BLaER1 (cell line): ENCODE measurements around the gene TES.
"Not testable (repeated sequence)": the region's sequence is repeated elsewhere in the genome, so short reads cannot be mapped to it uniquely, and the experiment has no call there.

ENCODE experiments used
- H3K27ac ChIP-seq: shearing (Covaris generic); formaldehyde crosslinking; 2 replicates; pipeline ENCODE4 v1.8.1; 2022
- H3K27me3 ChIP-seq: shearing (Covaris generic); formaldehyde crosslinking; 2 replicates; pipeline ENCODE4 v1.8.1; 2022
- H3K36me3 ChIP-seq: shearing (Covaris generic); formaldehyde crosslinking; 2 replicates; pipeline ENCODE4 v1.8.1; 2022
- H3K4me1 ChIP-seq: shearing (Covaris generic); formaldehyde crosslinking; 2 replicates; pipeline ENCODE4 v1.8.1; 2022
- H3K4me2 ChIP-seq: shearing (Covaris generic); formaldehyde crosslinking; 2 replicates; pipeline ENCODE4 v1.8.1; 2022
- H3K4me3 ChIP-seq: shearing (Covaris generic); formaldehyde crosslinking; 2 replicates; pipeline ENCODE4 v1.8.1; 2022
- H3K9ac ChIP-seq: shearing (Covaris generic); formaldehyde crosslinking; 2 replicates; pipeline ENCODE4 v1.8.1; 2022
- H3K9me3 ChIP-seq: shearing (Covaris generic); formaldehyde crosslinking; 2 replicates; pipeline ENCODE4 v1.8.1; 2022
- H4K20me1 ChIP-seq: shearing (Covaris generic); formaldehyde crosslinking; 2 replicates; pipeline ENCODE4 v1.8.1; 2022
- Cebpa-rat ChIP-seq: shearing (Covaris generic); IDR thresholded peaks from 2 replicates; pipeline ENCODE4 v1.8.1; 2022

TES gene

GRCh38 chr7:116171094-116171493, 39.2 kb upstream of the TES start:
- no peaks in the 10 kb centered on the region for H3K4me1 ChIP-seq
- H3K36me3 ChIP-seq, result no peaks in the 10 kb centered on the region
- no peak overlapping the region for H3K4me3 ChIP-seq
- no peak for TF ChIP-seq Cebpa-rat
- H4K20me1 ChIP-seq, result no peaks in the 10 kb centered on the region
- no peak overlapping the region for H3K4me2 ChIP-seq
- H3K27ac ChIP-seq, result no peak overlapping the region
- no peak overlapping the region for H3K9ac ChIP-seq
- no peaks in the 10 kb centered on the region for H3K27me3 ChIP-seq
- peaks cover 4% of the 10 kb centered on the region; the same call in 1 of the 2 replicates for H3K9me3 ChIP-seq

GRCh38 chr7:116172353-116172752, 38.0 kb upstream of the TES start:
- TF ChIP-seq Cebpa-rat, result no peak
- no peak overlapping the region for H3K4me3 ChIP-seq
- no peaks in the 10 kb centered on the region for H4K20me1 ChIP-seq
- peaks cover 4% of the 10 kb centered on the region; the same call in 1 of the 2 replicates for H3K9me3 ChIP-seq
- H3K9ac ChIP-seq, result no peak overlapping the region
- no peaks in the 10 kb centered on the region for H3K36me3 ChIP-seq
- H3K27me3 ChIP-seq, result no peaks in the 10 kb centered on the region
- no peak overlapping the region for H3K27ac ChIP-seq
- H3K4me1 ChIP-seq, result no peaks in the 10 kb centered on the region
- H3K4me2 ChIP-seq, result no peak overlapping the region

GRCh38 chr7:116173051-116174028, 37.0 kb upstream of the TES start:
- Histone ChIP-seq H3K9me3 (peaks cover 4% of the 10 kb centered on the region; the same call in 1 of the 2 replicates), H3K9ac (no peak overlapping the region), H3K4me2 (no peak overlapping the region), H3K27me3 (no peaks in the 10 kb centered on the region), H4K20me1 (no peaks in the 10 kb centered on the region), H3K36me3 (no peaks in the 10 kb centered on the region), H3K4me3 (no peak overlapping the region), H3K4me1 (no peaks in the 10 kb centered on the region), H3K27ac (no peak overlapping the region)
- TF ChIP-seq Cebpa-rat, result no peak

GRCh38 chr7:116175095-116175494, 35.2 kb upstream of the TES start:
- H3K9ac ChIP-seq, H3K27ac ChIP-seq, H3K4me3 ChIP-seq, H3K4me2 ChIP-seq, H3K27me3 ChIP-seq, H3K9me3 ChIP-seq, H3K36me3 ChIP-seq, H4K20me1 ChIP-seq, H3K4me1 ChIP-seq: not testable (repeated sequence)

DNA sequence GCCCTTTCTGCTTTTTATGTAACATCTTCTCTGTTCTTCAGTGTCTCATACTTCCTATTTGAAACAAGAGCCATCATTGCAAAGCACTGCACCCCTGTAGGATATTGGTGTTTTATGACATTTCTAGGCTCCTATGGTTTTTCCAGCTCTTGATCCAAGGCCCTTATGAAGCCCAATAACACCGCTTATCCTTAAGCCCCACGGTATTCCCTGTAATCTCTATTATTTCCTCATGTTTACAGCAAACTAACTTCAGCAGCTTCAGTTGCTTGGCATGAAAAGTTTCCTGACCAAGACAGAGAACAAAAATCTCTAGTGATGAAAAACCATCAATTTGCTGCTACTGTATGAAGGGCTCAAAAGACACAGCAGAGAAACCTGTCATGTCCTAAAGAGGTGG, 34.1 kb upstream of the TES start:
- no peaks in the 10 kb centered on the region for H3K36me3 ChIP-seq
- H4K20me1 ChIP-seq, result no peaks in the 10 kb centered on the region
- no peaks in the 10 kb centered on the region for H3K4me1 ChIP-seq
- H3K9ac ChIP-seq, result no peak overlapping the region
- H3K4me2 ChIP-seq, result no peak overlapping the region
- peaks cover 4% of the 10 kb centered on the region; the same call in 1 of the 2 replicates for H3K9me3 ChIP-seq
- no peak for TF ChIP-seq Cebpa-rat
- no peaks in the 10 kb centered on the region for H3K27me3 ChIP-seq
- no peak overlapping the region for H3K4me3 ChIP-seq
- no peak overlapping the region for H3K27ac ChIP-seq

DNA sequence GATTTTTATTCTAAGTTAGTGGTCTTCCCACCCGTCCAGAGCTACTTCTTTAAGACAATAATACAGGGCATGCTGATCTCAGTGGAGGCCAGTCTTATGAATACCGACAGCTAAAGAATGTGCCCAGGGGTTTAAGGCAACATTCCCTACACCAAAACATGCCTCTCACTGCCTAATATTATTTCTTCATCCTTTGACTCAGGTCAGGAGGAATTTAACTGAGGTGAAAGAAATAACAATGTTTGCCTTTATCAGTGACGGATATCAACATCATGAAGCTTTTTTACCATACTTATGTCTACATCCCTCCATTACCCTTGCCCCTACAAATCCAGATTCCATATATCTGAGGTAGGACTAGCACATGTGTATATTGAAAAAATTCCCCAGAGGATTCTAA, 33.3 kb upstream of the TES start:
- Histone ChIP-seq H3K9me3 (peaks cover 7% of the 10 kb centered on the region; the same call in 1 of the 2 replicates), H3K9ac (no peak overlapping the region)
- TF ChIP-seq Cebpa-rat, result no peak

GRCh38 chr7:116180302-116180701, 30.0 kb upstream of the TES start:
- H4K20me1 ChIP-seq, result no peaks in the 10 kb centered on the region
- no peaks in the 10 kb centered on the region for H3K36me3 ChIP-seq
- H3K27me3 ChIP-seq, result no peaks in the 10 kb centered on the region
- H3K4me2 ChIP-seq, result no peak overlapping the region
- H3K9me3 ChIP-seq, result peaks cover 14% of the 10 kb centered on the region
- no peak overlapping the region for H3K9ac ChIP-seq
- no peaks in the 10 kb centered on the region for H3K4me1 ChIP-seq
- no peak overlapping the region for H3K4me3 ChIP-seq
- no peak for TF ChIP-seq Cebpa-rat
- H3K27ac ChIP-seq, result no peak overlapping the region

More for the DNA sequence above, 33.3 kb upstream of the TES start:
- Histone ChIP-seq H3K4me2 (no peak overlapping the region), H4K20me1 (no peaks in the 10 kb centered on the region), H3K36me3 (no peaks in the 10 kb centered on the region), H3K27me3 (no peaks in the 10 kb centered on the region), H3K4me1 (no peaks in the 10 kb centered on the region), H3K27ac (no peak overlapping the region), H3K4me3 (no peak overlapping the region)

DNA sequence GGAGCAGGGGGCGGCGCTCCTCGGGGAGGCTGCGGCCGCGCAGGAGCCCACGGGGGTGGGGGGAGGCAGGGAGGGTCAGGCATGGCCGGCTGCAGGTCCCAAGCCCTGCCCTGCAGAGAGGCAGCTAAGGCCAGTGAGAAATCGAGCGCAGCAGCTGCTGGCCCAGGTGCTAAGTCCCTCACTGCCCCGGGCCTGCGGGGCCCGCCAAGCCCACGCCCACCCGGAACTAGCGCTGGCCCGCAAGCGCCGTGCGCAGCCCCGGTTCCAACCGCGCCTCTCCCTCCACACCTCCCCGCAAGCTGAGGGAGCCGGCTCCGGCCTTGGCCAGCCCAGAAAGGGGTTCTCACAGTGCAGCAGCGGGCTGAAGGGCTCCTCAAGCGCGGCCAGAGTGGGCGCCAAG, 28.3 kb upstream of the TES start:
- Histone ChIP-seq H3K4me1 (no peaks in the 10 kb centered on the region), H3K4me2 (no peak overlapping the region), H3K9ac (no peak overlapping the region), H3K27me3 (no peaks in the 10 kb centered on the region), H3K36me3 (no peaks in the 10 kb centered on the region), H3K9me3 (peaks cover 28% of the 10 kb centered on the region), H3K4me3 (no peak overlapping the region), H4K20me1 (no peaks in the 10 kb centered on the region), H3K27ac (no peak overlapping the region)
- no peak for TF ChIP-seq Cebpa-rat

DNA sequence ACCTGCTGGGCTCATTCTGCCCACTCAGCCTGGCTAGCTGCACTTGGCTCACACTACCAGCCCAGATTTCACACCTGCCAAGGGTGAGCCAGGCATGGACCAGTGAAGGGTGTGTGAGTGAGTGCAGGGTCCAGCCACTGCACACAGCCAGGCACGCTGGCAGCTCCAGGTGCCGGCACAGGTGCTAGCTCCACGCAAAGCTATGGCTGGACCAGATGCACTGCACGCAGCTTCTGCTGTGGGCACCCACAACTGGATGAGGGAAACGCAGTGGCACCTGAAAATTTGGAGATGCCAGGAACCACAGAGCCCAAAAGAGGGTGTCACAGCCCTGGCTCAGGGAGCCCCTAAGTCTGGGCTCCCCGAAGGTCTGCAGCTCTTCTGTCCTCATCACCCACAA, 24.9 kb upstream of the TES start:
- H3K36me3 ChIP-seq, result no peaks in the 10 kb centered on the region
- no peak overlapping the region for H3K4me2 ChIP-seq
- H3K4me3 ChIP-seq, result no peak overlapping the region
- no peaks in the 10 kb centered on the region for H4K20me1 ChIP-seq
- H3K27ac ChIP-seq, result no peak overlapping the region
- H3K4me1 ChIP-seq, result no peaks in the 10 kb centered on the region
- no peak for TF ChIP-seq Cebpa-rat
- no peaks in the 10 kb centered on the region for H3K27me3 ChIP-seq
- no peak overlapping the region for H3K9ac ChIP-seq
- H3K9me3 ChIP-seq, result peaks cover 37% of the 10 kb centered on the region

DNA sequence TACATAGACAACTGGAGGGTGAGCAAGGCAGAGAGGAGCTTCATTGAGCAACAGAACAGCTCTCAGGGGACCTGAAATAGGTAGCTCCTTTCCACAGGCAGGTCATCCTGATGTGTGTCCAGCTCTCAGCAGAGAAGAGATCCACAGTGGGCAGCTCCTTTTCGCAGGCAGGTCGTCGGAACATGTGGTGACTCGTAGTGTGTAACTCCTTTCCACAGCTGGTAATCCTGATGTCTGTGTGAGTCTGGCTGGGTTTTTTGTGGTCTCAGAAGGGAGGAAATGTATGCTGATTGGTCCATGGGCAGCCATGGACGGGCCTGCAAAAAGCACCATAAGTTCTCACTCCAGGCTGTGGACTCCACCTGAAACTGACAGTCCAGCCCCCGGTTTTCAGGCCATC, 24.4 kb upstream of the TES start:
- no peak overlapping the region for H3K9ac ChIP-seq
- no peaks in the 10 kb centered on the region for H3K4me1 ChIP-seq
- peaks cover 37% of the 10 kb centered on the region for H3K9me3 ChIP-seq
- TF ChIP-seq Cebpa-rat, result no peak
- H3K27ac ChIP-seq, result no peak overlapping the region
- no peak overlapping the region for H3K4me2 ChIP-seq
- H3K36me3 ChIP-seq, result no peaks in the 10 kb centered on the region
- no peak overlapping the region for H3K4me3 ChIP-seq
- H3K27me3 ChIP-seq, result no peaks in the 10 kb centered on the region
- H4K20me1 ChIP-seq, result no peaks in the 10 kb centered on the region
